Measurements from ENCODE around the gene TAS2R3. TPM values are rescaled to one million over a fixed set of nuclear protein-coding genes. Genes with fewer than 3 reads are reported as not detected.

TAS2R3 gene
- total and polyA plus RNA-seq, 7 donors: 0.08 to 0.26 (median 0.25) TPM; not detected in 2

DNA sequence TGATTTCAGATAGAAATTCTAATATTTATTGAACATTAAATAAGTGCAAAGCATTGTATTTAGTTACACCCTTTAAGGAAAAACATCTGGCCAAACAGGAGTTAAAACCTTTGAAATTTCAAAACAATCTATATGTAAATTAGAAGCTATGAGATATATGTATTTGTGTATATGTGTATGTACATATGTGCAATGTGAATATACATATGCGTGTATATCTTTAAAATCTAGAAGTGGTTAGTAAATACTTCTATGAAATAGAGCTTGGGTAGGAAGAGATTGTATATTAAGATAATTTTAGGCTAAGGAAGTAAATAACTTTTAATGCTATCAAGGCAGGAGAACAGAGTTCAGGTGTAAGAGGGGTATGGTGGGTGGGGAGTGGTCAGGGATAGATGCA is 46.4 kb upstream of the TAS2R3 start:
- ATAC-seq (no peak), DNase-seq (no peak)
- Histone ChIP-seq H3K36me3 (ENCODE audit: insufficient read depth in 1 of 2, low read depth in 1 of 2) (no peaks in the 10 kb centered on the region), H3K27ac (no peak overlapping the region), H3K27me3 (ENCODE audit: insufficient read depth in 3 of 3, low read length in 2 of 3) (no peaks in the 10 kb centered on the region), H3K4me3 (no peak overlapping the region), H3K9me3 (no peaks in the 10 kb centered on the region), H3K4me1 (no peaks in the 10 kb centered on the region)
- intact Hi-C loops (cut with DNase I): no loop called here
- WGBS, 3 donors: 92 to 98% (median 96%) methylated on average over 1 of the region's 1 CpG
- TF ChIP-seq, protein P1, sequence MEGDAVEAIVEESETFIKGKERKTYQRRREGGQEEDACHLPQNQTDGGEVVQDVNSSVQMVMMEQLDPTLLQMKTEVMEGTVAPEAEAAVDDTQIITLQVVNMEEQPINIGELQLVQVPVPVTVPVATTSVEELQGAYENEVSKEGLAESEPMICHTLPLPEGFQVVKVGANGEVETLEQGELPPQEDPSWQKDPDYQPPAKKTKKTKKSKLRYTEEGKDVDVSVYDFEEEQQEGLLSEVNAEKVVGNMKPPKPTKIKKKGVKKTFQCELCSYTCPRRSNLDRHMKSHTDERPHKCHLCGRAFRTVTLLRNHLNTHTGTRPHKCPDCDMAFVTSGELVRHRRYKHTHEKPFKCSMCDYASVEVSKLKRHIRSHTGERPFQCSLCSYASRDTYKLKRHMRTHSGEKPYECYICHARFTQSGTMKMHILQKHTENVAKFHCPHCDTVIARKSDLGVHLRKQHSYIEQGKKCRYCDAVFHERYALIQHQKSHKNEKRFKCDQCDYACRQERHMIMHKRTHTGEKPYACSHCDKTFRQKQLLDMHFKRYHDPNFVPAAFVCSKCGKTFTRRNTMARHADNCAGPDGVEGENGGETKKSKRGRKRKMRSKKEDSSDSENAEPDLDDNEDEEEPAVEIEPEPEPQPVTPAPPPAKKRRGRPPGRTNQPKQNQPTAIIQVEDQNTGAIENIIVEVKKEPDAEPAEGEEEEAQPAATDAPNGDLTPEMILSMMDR (IDR thresholded peaks at IDR 0.05): no peak

- ATAC-seq: no peak
- intact Hi-C loops (cut with DNase I): no loop called here
These were observed 41.4 kb upstream of the TAS2R3 start for GRCh38 chr7:141722529-141722928.

DNA sequence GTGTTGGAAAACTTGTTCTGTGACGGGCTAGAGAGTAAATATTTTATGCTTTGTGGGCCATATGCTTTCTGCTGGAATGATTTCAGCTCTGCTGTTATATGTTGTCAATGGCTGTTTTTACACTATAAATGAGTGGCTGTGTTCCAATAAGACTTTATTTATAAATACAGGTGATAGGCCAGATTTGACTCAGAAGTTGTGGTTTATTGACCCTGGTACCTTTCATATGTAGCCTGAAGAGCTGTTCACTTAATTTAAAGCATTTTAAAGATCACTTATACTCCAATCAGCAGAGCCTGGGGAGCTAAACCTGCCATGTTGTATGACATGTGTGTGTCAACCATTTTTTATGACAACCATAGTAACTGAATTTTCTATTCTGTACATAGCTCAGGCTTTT is 34.9 kb upstream of the TAS2R3 start:
- no peak for ATAC-seq
- 90 to 100% (median 100%) methylated on average over 1 of the region's 1 CpG for WGBS, 3 donors
- no peak overlapping the region for H3K27ac ChIP-seq
- H3K9me3 ChIP-seq: no peaks in the 10 kb centered on the region
- no peaks in the 10 kb centered on the region for H3K36me3 ChIP-seq (ENCODE audit: insufficient read depth in 1 of 2, low read depth in 1 of 2)
- intact Hi-C loops (cut with DNase I): loop anchor here in 1 of 2 donors (5.0 kb wide), 1 partner anchor 582 kb away; no protein-coding TSS in a partner anchor
- DNase-seq: no peak
- TF ChIP-seq, protein P1 (IDR thresholded peaks at IDR 0.05): no peak
- no peaks in the 10 kb centered on the region for H3K4me1 ChIP-seq
- H3K4me3 ChIP-seq: no peak overlapping the region
- H3K27me3 ChIP-seq (ENCODE audit: insufficient read depth in 3 of 3, low read length in 2 of 3): no peaks in the 10 kb centered on the region

More at GRCh38 chr7:141722529-141722928, 41.4 kb upstream of the TAS2R3 start:
- no peaks in the 10 kb centered on the region for H3K27me3 ChIP-seq (ENCODE audit: insufficient read depth in 3 of 3, low read length in 2 of 3)
- H3K4me1 ChIP-seq: no peaks in the 10 kb centered on the region
- TF ChIP-seq, protein P1 (IDR thresholded peaks at IDR 0.05): no peak
- DNase-seq: no peak
- no peak overlapping the region for H3K4me3 ChIP-seq
- no peak overlapping the region for H3K27ac ChIP-seq
- no peaks in the 10 kb centered on the region for H3K36me3 ChIP-seq (ENCODE audit: insufficient read depth in 1 of 2, low read depth in 1 of 2)
- no peaks in the 10 kb centered on the region for H3K9me3 ChIP-seq
- 88 to 95% (median 93%) methylated on average over 2 of the region's 2 CpGs for WGBS, 3 donors

DNA sequence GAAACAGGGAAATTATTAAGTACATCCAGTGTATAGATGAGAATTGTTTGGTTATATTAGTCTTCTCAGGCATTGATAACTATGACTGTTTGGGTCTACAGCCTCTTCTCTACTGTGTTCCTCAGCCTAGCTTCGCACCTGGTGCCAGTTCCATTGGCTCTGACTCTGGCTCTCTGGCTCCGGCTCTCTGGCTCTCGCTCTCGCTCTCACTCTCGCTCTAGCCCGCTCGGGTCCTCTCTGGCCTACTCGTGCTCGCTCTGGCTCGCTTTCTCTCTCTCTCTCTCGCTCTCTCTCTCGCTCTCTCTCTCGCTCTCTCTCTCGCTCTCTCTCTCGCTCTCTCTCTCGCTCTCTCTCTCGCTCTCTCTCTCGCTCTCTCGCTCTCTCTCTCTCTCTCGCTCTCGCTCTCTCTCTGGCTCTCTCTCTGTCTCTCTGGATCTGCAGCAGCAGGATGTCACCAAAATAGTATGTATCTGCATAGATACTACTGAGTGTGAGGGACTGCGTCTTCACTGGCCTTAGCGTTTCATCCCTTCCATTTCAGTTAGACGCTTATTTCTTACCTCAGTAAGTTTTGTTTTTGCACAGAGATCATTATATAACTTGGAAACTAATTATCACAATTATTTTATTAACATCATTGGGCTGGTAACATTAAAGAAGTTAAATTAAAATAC is 32.3 kb upstream of the TAS2R3 start:
- peak in 3 of 4 donors; percentile 48 to 65 (median 54) for ATAC-seq

More for the DNA sequence above, 32.3 kb upstream of the TAS2R3 start:
- no peak for DNase-seq
- Histone ChIP-seq H3K27me3 (ENCODE audit: insufficient read depth in 3 of 3, low read length in 2 of 3) (no peaks in the 10 kb centered on the region), H3K9me3 (no peaks in the 10 kb centered on the region), H3K4me3 (no peak overlapping the region), H3K4me1 (no peaks in the 10 kb centered on the region), H3K27ac (no peak overlapping the region), H3K36me3 (ENCODE audit: insufficient read depth in 1 of 2, low read depth in 1 of 2) (no peaks in the 10 kb centered on the region)
- TF ChIP-seq, protein P1 (IDR thresholded peaks at IDR 0.05): no peak
- 70 to 76% (median 76%) methylated on average over 19 to 24 of the region's 24 CpGs for WGBS, 3 donors
- intact Hi-C loops (cut with DNase I): no loop called here
